A673 (cell line): Measurements from ENCODE around the gene BABAM2. TPM values are rescaled to one million over a fixed set of nuclear protein-coding genes. Genes with fewer than 3 reads are reported as not detected.

ENCODE experiments used
- BruUV-seq: library from RNA; stranded (reverse); fragments of 400-500 nt; replicated peaks from 2 replicates; lab custom pipeline; 2021; lab: Mats Ljungman, UMichigan
- CTCF ChIA-PET: fragments of 300-600 bp; sonication (Branson Sonifier 250); formaldehyde crosslinking; loops from one replicate; lab custom pipeline; 2022; ENCODE audit warnings: antibody characterized with exemption; lab: Charles Lee
- POLR2A ChIA-PET: fragments of 300-600 bp; sonication (Branson Sonifier 250); formaldehyde crosslinking; loops from one replicate; lab custom pipeline; 2022; ENCODE audit warnings: antibody characterized with exemption; ENCODE audit not compliant: low non-redundant PET; lab: Charles Lee
- DNase-seq: peaks from one replicate; pipeline ENCODE4 v3.0.0-alpha.2; 2015; ENCODE audit warnings: low spot score
- H3K27ac ChIP-seq: fragments of 200-600 bp; sonication (generic); 2 replicates; pipeline ENCODE4 v1.5.1; 2016; ENCODE audit warnings: mixed run types, low read depth, mild to moderate bottlenecking, mixed read lengths, antibody characterized with exemption, low read length; ENCODE audit not compliant: poor library complexity, severe bottlenecking
- H3K27me3 ChIP-seq: fragments of 200-600 bp; sonication (generic); replicated peaks from 2 replicates; pipeline ENCODE4 v1.6.1; 2017; ENCODE audit warnings: mixed run types, low read depth, mild to moderate bottlenecking, mixed read lengths, antibody characterized with exemption, low read length; ENCODE audit not compliant: insufficient read depth, poor library complexity
- H3K36me3 ChIP-seq: fragments of 200-600 bp; sonication (generic); 2 replicates; pipeline ENCODE4 v1.6.1; 2016; ENCODE audit warnings: mixed run types, mild to moderate bottlenecking, mixed read lengths, antibody characterized with exemption, low read length; ENCODE audit not compliant: insufficient read depth, poor library complexity, severe bottlenecking
- H3K4me1 ChIP-seq: fragments of 200-600 bp; sonication (generic); 2 replicates; pipeline ENCODE4 v1.6.1; 2017; ENCODE audit warnings: mixed run types, mild to moderate bottlenecking, mixed read lengths, antibody characterized with exemption, low read length; ENCODE audit not compliant: insufficient read depth, poor library complexity, severe bottlenecking
- H3K4me3 ChIP-seq: fragments of 200-600 bp; sonication (generic); 2 replicates; pipeline ENCODE4 v1.5.1; 2016; ENCODE audit warnings: low read depth, mixed run types, mild to moderate bottlenecking, mixed read lengths, low read length; ENCODE audit not compliant: poor library complexity, severe bottlenecking
- H3K9me3 ChIP-seq: fragments of 200-600 bp; sonication (generic); 2 replicates; pipeline ENCODE4 v1.6.1; 2016; ENCODE audit warnings: mixed run types, low read depth, mild to moderate bottlenecking, mixed read lengths, antibody characterized with exemption, low read length; ENCODE audit not compliant: poor library complexity, severe bottlenecking
- EZH2 ChIP-seq: fragments of 200-600 bp; sonication (generic); IDR thresholded peaks from 2 replicates; pipeline ENCODE4 v1.6.1; 2017; ENCODE audit warnings: borderline replicate concordance, low read depth, mild to moderate bottlenecking, mixed read lengths, antibody characterized with exemption, low read length; ENCODE audit not compliant: poor library complexity, severe bottlenecking
- intact Hi-C: fragments of 100-400 bp; cut with micrococcal nuclease; formaldehyde crosslinking; loops from one replicate; pipeline ENCODE4 v1.10.0; 2022; ENCODE audit not compliant: unreplicated experiment
- microRNA-seq: library from miRNA; unstranded; fragments of <30 nt; microRNA quantifications from one replicate; pipeline ENCODE4 v1.2.0, GENCODE V29; 2021
- total RNA-seq: library from RNA; stranded (reverse); gene quantifications from 2 replicates; pipeline ENCODE4 v1.2.3, GENCODE V29; 2021
- TF ChIP-seq, protein P1 (sequence below): fragments of 300-800, 200-600 bp; sonication (generic); conservative IDR thresholded peaks from 2 replicates; pipeline ENCODE4 v1.5.1; 2017; ENCODE audit warnings: low read depth, mild to moderate bottlenecking, antibody characterized with exemption, low read length, moderate library complexity, mixed read lengths

The BABAM2 gene
- total RNA-seq, 1 experiment from 2014 or later, result 21.8 TPM

DNA sequence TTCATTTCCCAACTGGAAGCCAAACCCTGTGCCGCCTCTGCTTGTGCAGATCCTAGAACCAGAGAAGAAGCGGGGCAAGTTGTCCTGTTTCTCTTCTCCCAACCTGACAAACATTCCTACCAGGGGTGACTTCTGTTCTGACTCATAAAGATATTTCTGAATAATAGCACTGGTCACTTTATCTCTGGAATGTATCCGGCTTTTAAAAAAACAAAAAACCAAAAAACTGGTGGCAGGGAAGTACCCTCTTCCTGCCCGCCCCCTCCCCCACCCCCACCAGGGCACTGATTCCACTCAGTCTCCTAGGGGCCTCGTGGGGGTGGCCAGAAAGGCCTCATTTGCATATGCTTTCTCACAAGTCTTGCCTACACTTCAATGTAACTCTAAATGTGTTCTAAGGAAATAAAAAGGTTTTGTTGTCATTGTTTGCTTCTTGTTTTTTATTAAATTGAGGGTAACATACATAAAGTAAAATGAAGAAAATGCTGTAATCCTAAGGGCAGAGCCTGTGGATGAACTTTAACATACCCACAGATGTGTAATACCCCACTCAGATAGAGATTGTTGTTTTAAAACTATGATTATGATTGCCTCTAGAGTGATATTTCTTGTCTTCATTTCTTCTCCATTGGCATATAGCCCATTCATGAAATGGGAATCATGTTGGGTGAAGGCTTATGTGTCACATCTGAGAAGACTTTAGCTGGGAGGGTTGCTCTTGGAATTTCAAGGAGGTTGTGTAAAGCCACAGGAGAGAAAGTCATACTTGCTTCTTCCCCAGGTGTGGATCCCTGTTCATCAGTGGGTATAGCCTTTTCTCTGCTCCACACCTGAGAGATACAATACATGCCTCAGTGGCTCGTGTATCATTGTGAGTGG lies 496.8 kb downstream of the BABAM2 start:
- no TSS peak for BruUV-seq
- Histone ChIP-seq H3K4me1 (peaks cover 9% of the 10 kb centered on the region), H3K36me3 (no peaks in the 10 kb centered on the region), H3K4me3 (no peak overlapping the region), H3K27ac (no peak overlapping the region), H3K9me3 (no peaks in the 10 kb centered on the region), H3K27me3 (no peaks in the 10 kb centered on the region)
- CTCF ChIA-PET, result no interaction called here
- no peak for DNase-seq
- intact Hi-C loops, result no loop called here
- TF ChIP-seq, protein P1, sequence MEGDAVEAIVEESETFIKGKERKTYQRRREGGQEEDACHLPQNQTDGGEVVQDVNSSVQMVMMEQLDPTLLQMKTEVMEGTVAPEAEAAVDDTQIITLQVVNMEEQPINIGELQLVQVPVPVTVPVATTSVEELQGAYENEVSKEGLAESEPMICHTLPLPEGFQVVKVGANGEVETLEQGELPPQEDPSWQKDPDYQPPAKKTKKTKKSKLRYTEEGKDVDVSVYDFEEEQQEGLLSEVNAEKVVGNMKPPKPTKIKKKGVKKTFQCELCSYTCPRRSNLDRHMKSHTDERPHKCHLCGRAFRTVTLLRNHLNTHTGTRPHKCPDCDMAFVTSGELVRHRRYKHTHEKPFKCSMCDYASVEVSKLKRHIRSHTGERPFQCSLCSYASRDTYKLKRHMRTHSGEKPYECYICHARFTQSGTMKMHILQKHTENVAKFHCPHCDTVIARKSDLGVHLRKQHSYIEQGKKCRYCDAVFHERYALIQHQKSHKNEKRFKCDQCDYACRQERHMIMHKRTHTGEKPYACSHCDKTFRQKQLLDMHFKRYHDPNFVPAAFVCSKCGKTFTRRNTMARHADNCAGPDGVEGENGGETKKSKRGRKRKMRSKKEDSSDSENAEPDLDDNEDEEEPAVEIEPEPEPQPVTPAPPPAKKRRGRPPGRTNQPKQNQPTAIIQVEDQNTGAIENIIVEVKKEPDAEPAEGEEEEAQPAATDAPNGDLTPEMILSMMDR, result no peak
- no peak for TF ChIP-seq EZH2
- POLR2A ChIA-PET, result interaction anchor here (0.8 kb wide), 1 partner anchor 777 kb away, joined by 4 read pairs; no protein-coding TSS in a partner anchor

Small RNAs within 50 kb of the gene (microRNA-seq; reads per million reads assigned to microRNA genes)
- not detected for gene MIR4263

Other genes with a start within 250 kb of the BABAM2 start
- 33.1 and 34.0 TPM in 2 replicates for gene SUPT7L, start 227.1 kb upstream of the BABAM2 start, total RNA-seq
- 29.7 and 30.4 TPM in 2 replicates for gene SLC4A1AP, start 226.8 kb upstream of the BABAM2 start, total RNA-seq
- gene MRPL33, start 119.0 kb upstream of the BABAM2 start, total RNA-seq, result 55.4 and 68.1 TPM in 2 replicates
- gene RBKS, start 342 bp upstream of the BABAM2 start, total RNA-seq, result 0.54 and 0.66 TPM in 2 replicates